HEK293T (cell line): ENCODE results near the gene DOCK2.
"Not testable (repeated sequence)": the region's sequence is repeated elsewhere in the genome, so short reads cannot be mapped to it uniquely, and the experiment has no call there.

ENCODE experiments used
- CTCF ChIA-PET: fragments of 350-600 bp; formaldehyde crosslinking; extraction: SDS; loops from one replicate; lab custom pipeline; 2021; ENCODE audit warnings: antibody characterized with exemption, inconsistent platforms; lab: Yijun Ruan, JAX
- POLR2A ChIA-PET: fragments of 350-600 bp; formaldehyde crosslinking; extraction: SDS; loops from one replicate; lab custom pipeline; 2020; ENCODE audit warnings: antibody characterized with exemption, inconsistent platforms; lab: Yijun Ruan, JAX
- DNase-seq: peaks from one replicate; pipeline ENCODE4 v3.0.0; 2012; ENCODE audit warnings: mixed read lengths; ENCODE audit errors: extremely low spot score
- ARNT ChIP-seq: fragments of 450-650 bp; IDR thresholded peaks from 2 replicates; pipeline ENCODE4 v1.6.1; 2017; ENCODE audit warnings: mild to moderate bottlenecking
- BHLHE40 ChIP-seq: fragments of 450-650 bp; IDR thresholded peaks from 2 replicates; pipeline ENCODE4 v1.6.1; 2016; ENCODE audit warnings: mild to moderate bottlenecking, moderate library complexity, borderline replicate concordance
- CTBP1 ChIP-seq: fragments of 450-650 bp; IDR thresholded peaks from 2 replicates; pipeline ENCODE4 v1.6.1; 2016; ENCODE audit warnings: borderline replicate concordance
- ELF4 ChIP-seq: fragments of 450-650 bp; IDR thresholded peaks from 2 replicates; pipeline ENCODE4 v1.6.1; 2017; ENCODE audit warnings: antibody characterized with exemption
- FOXA1 ChIP-seq: fragments of 450-650 bp; IDR thresholded peaks from 2 replicates; pipeline ENCODE4 v1.6.1; 2016; ENCODE audit warnings: mild to moderate bottlenecking
- FOXK2 ChIP-seq: fragments of 450-650 bp; IDR thresholded peaks from 2 replicates; pipeline ENCODE4 v1.6.1; 2016; ENCODE audit warnings: mild to moderate bottlenecking
- FOXM1 ChIP-seq: fragments of 450-650 bp; IDR thresholded peaks from 2 replicates; pipeline ENCODE4 v1.6.1; 2017; ENCODE audit warnings: mild to moderate bottlenecking, borderline replicate concordance
- HDGF ChIP-seq: fragments of 450-650 bp; IDR thresholded peaks from 2 replicates; pipeline ENCODE4 v1.6.1; 2017; ENCODE audit warnings: antibody characterized with exemption, borderline replicate concordance
- L3MBTL2 ChIP-seq: fragments of 450-650 bp; conservative IDR thresholded peaks from 2 replicates; pipeline ENCODE4 v1.6.1; 2016; ENCODE audit warnings: mild to moderate bottlenecking
- LEF1 ChIP-seq: fragments of 450-650 bp; IDR thresholded peaks from 2 replicates; pipeline ENCODE4 v1.6.1; 2017; ENCODE audit warnings: mild to moderate bottlenecking, borderline replicate concordance
- NFRKB ChIP-seq: fragments of 450-650 bp; IDR thresholded peaks from 2 replicates; pipeline ENCODE4 v1.6.1; 2016; ENCODE audit warnings: mild to moderate bottlenecking, moderate library complexity
- SP1 ChIP-seq: fragments of 450-650 bp; IDR thresholded peaks from 2 replicates; pipeline ENCODE4 v1.6.1; 2017
- SUZ12 ChIP-seq: fragments of 450-650 bp; IDR thresholded peaks from 2 replicates; pipeline ENCODE4 v1.6.1; 2016; ENCODE audit warnings: mild to moderate bottlenecking
- TARDBP ChIP-seq: fragments of 450-650 bp; IDR thresholded peaks from 2 replicates; pipeline ENCODE4 v1.6.1; 2016
- ZNF384 ChIP-seq: fragments of 450-650 bp; IDR thresholded peaks from 2 replicates; pipeline ENCODE4 v1.6.1; 2016
- TF ChIP-seq, protein P1 (sequence below): fragments of 450-650 bp; IDR thresholded peaks from 2 replicates; pipeline ENCODE4 v1.6.1; 2016

DOCK2 gene

DNA sequence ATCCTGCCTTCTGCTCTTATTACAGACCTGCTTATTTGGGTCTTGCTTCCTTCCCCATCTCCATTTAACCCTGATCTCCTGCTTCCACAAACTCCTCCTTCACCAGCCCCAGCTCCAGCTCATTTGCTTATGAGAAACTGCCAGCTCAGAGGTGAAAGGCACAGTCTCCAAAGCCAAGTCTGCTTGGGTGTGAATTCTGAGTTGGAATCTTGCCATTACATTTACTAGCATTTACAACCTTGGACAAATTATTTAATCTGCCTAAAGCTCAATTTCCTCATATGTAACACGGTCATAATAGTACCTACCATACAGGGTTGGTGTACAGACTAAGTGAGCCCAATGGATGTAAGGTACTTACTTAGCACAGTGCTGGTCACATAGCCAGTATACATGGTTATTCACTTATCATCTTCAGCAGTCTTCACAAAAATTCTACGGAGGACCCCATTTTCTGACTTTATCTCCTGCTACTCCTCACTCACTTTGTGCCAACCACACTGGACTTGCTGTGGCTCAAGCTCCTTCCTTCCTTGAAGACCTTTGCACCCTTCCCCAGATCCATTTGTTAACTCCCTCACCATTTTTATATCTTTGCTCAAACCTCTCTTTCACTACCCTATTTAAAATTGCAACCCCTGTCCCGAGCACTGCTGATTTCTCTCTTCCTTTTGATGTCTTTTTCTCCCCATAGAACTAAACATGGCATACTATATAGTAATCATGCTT is 86.2 kb downstream of the DOCK2 start:
- no peak for DNase-seq
- TF ChIP-seq SUZ12 (no peak), TARDBP (no peak), FOXK2 (no peak), ARNT (no peak), BHLHE40 (no peak), NFRKB (no peak), L3MBTL2 (no peak), FOXA1 (no peak), FOXM1 (no peak), ZNF384 (no peak), LEF1 (no peak), SP1 (no peak), ELF4 (no peak), CTBP1 (no peak)
- ChIA-PET POLR2A (no interaction called here), CTCF (no interaction called here)

DNA sequence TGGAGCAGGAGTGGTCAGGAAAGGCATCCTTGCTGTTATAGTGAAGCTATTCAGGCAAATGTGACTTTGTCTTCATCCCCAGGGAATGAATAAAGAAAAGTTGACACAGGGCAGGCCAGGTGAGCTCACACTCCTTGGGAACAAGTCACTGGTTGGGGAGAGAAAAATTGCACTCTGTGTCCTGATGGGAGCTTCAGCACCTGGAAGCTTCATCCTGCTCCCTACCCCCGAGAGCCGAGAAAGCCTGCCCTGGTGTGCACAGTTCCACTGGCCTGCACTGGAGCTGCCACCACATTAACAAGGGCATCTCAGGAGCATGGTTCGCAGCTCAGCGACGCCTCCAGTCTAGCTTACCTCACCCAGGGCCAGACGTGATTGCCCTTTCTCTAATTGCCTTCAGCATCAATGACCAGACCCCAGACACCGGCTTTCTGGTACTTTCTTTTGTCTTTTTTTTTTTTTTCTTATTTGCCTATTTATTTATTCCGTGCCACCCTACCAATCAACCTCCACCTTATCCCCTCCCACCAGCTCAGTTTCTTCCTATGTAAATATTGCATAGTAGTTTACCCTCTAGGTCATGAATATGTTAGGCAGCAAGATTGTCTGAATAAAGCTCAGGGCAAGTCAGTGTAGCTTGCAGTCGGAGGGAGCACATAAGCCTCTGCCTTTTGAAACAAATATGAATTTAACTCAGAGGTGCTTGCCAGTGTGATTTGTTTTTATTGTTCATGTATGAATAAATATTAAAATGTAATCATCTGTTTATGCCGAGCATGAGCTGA is 87.4 kb downstream of the DOCK2 start:
- ChIA-PET POLR2A (no interaction called here), CTCF (interaction anchor here (1.0 kb wide), 1 partner anchor 256 kb away, joined by 3 read pairs; the partner anchor contains the start of gene INSYN2B)
- no peak for TF ChIP-seq FOXA1
- TF ChIP-seq L3MBTL2 = no peak
- no peak for TF ChIP-seq TARDBP
- TF ChIP-seq CTBP1 = no peak
- no peak for TF ChIP-seq SUZ12
- no peak for TF ChIP-seq ELF4
- DNase-seq = no peak

DNA sequence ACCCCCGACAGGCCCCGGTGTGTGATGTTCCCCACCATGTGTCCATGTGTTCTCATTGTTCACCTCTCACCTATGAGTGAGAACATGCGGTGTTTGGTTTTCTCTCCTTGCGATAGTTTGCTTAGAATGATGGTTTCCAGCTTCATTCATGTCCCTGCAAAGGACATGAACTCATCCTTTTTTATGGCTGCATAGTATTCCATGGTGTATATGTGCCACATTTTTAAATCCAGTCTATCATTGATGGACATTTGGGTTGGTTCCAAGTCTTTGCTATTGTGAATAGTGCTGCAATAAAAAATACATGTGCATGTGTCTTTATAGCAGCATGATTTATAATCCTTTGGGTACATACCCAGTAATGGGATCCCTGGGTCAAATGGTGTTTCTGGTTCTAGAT is 88.6 kb downstream of the DOCK2 start:
- DNase-seq, POLR2A ChIA-PET: not testable (repeated sequence)

DNA sequence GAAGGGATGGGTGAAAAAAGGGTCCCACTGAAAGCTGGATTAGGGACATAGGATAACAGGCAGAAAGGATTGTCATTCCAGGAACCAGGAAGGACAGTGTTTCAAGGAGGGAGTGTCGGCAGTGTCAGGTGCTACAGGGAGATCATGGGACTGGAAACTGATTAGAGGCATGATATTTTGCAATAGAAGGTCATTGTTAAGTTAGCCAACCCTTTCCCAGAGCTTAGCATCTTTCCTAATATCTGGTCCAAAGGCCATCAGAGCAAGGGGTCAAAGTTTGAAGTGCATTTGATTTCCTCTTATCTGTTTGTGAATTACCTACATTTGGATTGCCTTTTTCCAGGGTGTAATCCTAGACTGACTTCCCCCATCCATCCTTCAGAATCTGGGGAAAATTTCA is 91.3 kb downstream of the DOCK2 start:
- ChIA-PET CTCF (no interaction called here), POLR2A (no interaction called here)
- no peak for DNase-seq
- TF ChIP-seq TARDBP (no peak), ZNF384 (no peak), FOXA1 (no peak), FOXM1 (no peak), FOXK2 (no peak), HDGF (no peak), ARNT (no peak), L3MBTL2 (no peak), CTBP1 (no peak), ELF4 (no peak)
- TF ChIP-seq, protein P1, sequence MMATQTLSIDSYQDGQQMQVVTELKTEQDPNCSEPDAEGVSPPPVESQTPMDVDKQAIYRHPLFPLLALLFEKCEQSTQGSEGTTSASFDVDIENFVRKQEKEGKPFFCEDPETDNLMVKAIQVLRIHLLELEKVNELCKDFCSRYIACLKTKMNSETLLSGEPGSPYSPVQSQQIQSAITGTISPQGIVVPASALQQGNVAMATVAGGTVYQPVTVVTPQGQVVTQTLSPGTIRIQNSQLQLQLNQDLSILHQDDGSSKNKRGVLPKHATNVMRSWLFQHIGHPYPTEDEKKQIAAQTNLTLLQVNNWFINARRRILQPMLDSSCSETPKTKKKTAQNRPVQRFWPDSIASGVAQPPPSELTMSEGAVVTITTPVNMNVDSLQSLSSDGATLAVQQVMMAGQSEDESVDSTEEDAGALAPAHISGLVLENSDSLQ = no peak

More for the DNA sequence above, 88.6 kb downstream of the DOCK2 start:
- CTCF ChIA-PET = interaction anchor here (1.0 kb wide), 1 partner anchor 255 kb away, joined by 3 read pairs; the partner anchor contains the start of gene INSYN2B

DNA sequence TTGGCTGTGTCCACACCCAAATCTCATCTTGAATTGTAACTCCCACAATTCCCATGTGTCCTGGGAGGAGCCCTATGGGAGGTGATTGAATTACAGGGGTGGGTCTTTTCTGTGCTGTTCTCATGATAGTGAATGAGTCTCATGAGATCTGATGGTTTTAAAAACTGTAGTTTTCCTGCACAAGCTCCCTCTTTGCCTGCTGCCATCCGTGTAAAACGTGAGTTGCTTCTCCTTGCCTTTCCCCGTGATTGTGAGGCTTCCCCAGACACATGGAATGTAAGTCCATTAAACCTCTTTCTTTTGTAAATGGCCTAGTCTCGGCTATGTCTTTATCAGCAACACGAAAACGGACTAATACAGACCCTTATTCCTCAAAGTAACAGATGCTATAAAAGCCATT is 94.1 kb downstream of the DOCK2 start:
- no peak for DNase-seq
- no peak for TF ChIP-seq FOXK2
- TF ChIP-seq LEF1 = no peak
- no peak for TF ChIP-seq FOXA1
- ChIA-PET CTCF (no interaction called here), POLR2A (no interaction called here)

GRCh38 chr5:169732841-169733240 is 95.8 kb downstream of the DOCK2 start:
- TF ChIP-seq, protein P1 = no peak
- no peak for DNase-seq
- POLR2A ChIA-PET = no interaction called here
- CTCF ChIA-PET = no interaction called here

DNA sequence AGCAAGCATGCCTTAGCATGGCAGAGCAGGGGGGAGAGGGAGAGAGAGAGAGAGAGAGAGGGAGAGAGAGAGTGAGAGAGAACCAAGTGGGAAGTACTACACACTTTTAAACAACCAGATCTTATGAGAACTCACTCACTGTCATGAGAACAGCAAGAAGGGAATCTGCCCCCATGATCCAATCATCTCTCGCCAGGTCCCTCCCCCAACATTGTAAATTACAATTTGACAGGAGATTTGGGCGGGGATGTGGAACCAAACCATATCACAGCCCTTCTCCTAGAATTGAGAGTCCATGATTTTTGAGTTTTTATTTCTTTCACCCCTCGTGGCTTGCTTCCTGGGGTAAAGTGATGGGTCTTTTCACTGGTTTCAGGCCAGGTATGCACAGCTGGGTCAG is 98.8 kb downstream of the DOCK2 start:
- TF ChIP-seq ARNT (no peak), LEF1 (no peak)
- TF ChIP-seq, protein P1 = peak; percentile 23; the same call in 1 of the 2 replicates
- ChIA-PET CTCF (no interaction called here), POLR2A (no interaction called here)
- DNase-seq = no peak
